Nephron progenitor cell (in vitro differentiated cells): ENCODE results near the gene PNLIP.

ENCODE experiments used
- DNase-seq: peaks from one replicate; pipeline ENCODE4 v3.0.0; 2021
- H3K27ac Mint-ChIP-seq: 2 replicates; pipeline ENCODE4 v1.8.0; 2021; ENCODE audit warnings: mild to moderate bottlenecking, moderate library complexity, mixed read lengths
- H3K27me3 Mint-ChIP-seq: 2 replicates; pipeline ENCODE4 v1.8.0; 2021; ENCODE audit warnings: mild to moderate bottlenecking, low read depth, mixed read lengths; ENCODE audit not compliant: poor library complexity
- H3K36me3 Mint-ChIP-seq: 2 replicates; pipeline ENCODE4 v1.8.0; 2021; ENCODE audit warnings: low read depth, mixed read lengths
- H3K4me1 Mint-ChIP-seq: 2 replicates; pipeline ENCODE4 v1.8.0; 2021; ENCODE audit warnings: mixed read lengths
- H3K4me3 Mint-ChIP-seq: 2 replicates; pipeline ENCODE4 v1.8.0; 2021; ENCODE audit warnings: mild to moderate bottlenecking, moderate library complexity, mixed read lengths
- H3K9me3 Mint-ChIP-seq: 2 replicates; pipeline ENCODE4 v1.8.0; 2021; ENCODE audit warnings: mild to moderate bottlenecking, moderate library complexity, mixed read lengths
- CTCF ChIP-seq: fragments of 200-600 bp; sonication (generic); IDR thresholded peaks from 2 replicates; pipeline ENCODE4 v1.5.0; 2021; ENCODE audit warnings: antibody characterized with exemption

PNLIP gene

GRCh38 chr10:116522803-116523381 lies 22.8 kb upstream of the PNLIP start:
- H3K27ac Mint-ChIP-seq = peak overlapping the region; percentile 62
- no peaks in the 10 kb centered on the region for H3K36me3 Mint-ChIP-seq
- no peaks in the 10 kb centered on the region for H3K9me3 Mint-ChIP-seq
- TF ChIP-seq CTCF = no peak
- no peaks in the 10 kb centered on the region for H3K4me1 Mint-ChIP-seq
- no peak overlapping the region for H3K4me3 Mint-ChIP-seq
- no peak for DNase-seq
- peaks cover 19% of the 10 kb centered on the region for H3K27me3 Mint-ChIP-seq

- Mint-ChIP-seq H3K36me3 (no peaks in the 10 kb centered on the region), H3K4me3 (no peak overlapping the region), H3K9me3 (no peaks in the 10 kb centered on the region), H3K4me1 (no peaks in the 10 kb centered on the region), H3K27ac (no peak overlapping the region), H3K27me3 (peaks cover 19% of the 10 kb centered on the region)
- no peak for DNase-seq
- TF ChIP-seq CTCF = no peak
These were observed 21.0 kb upstream of the PNLIP start for GRCh38 chr10:116524736-116525135.

- peaks cover 19% of the 10 kb centered on the region for H3K27me3 Mint-ChIP-seq
- H3K36me3 Mint-ChIP-seq = no peaks in the 10 kb centered on the region
- peaks cover 4% of the 10 kb centered on the region for H3K9me3 Mint-ChIP-seq
- no peak overlapping the region for H3K4me3 Mint-ChIP-seq
- no peak for TF ChIP-seq CTCF
- no peaks in the 10 kb centered on the region for H3K4me1 Mint-ChIP-seq
- H3K27ac Mint-ChIP-seq = no peak overlapping the region
- DNase-seq = no peak
These were observed 19.5 kb upstream of the PNLIP start for GRCh38 chr10:116526219-116526618.

- peaks cover 20% of the 10 kb centered on the region for H3K27me3 Mint-ChIP-seq
- no peak for DNase-seq
- no peak overlapping the region for H3K27ac Mint-ChIP-seq
- TF ChIP-seq CTCF = no peak
- H3K36me3 Mint-ChIP-seq = no peaks in the 10 kb centered on the region
- no peaks in the 10 kb centered on the region for H3K4me1 Mint-ChIP-seq
- no peak overlapping the region for H3K4me3 Mint-ChIP-seq
- H3K9me3 Mint-ChIP-seq = peaks cover 36% of the 10 kb centered on the region
These were observed 8.9 kb upstream of the PNLIP start for GRCh38 chr10:116536810-116537209.

- Mint-ChIP-seq H3K27me3 (peaks cover 22% of the 10 kb centered on the region), H3K36me3 (no peaks in the 10 kb centered on the region), H3K9me3 (peaks cover 36% of the 10 kb centered on the region), H3K4me3 (no peak overlapping the region), H3K27ac (no peak overlapping the region), H3K4me1 (no peaks in the 10 kb centered on the region)
- DNase-seq = no peak
- no peak for TF ChIP-seq CTCF
These were observed 7.3 kb upstream of the PNLIP start for GRCh38 chr10:116538456-116538855.

- Mint-ChIP-seq H3K27me3 (peaks cover 19% of the 10 kb centered on the region), H3K27ac (no peak overlapping the region), H3K4me3 (no peak overlapping the region), H3K4me1 (no peaks in the 10 kb centered on the region), H3K9me3 (peaks cover 36% of the 10 kb centered on the region), H3K36me3 (no peaks in the 10 kb centered on the region)
- no peak for TF ChIP-seq CTCF
- no peak for DNase-seq
These were observed 6.7 kb upstream of the PNLIP start for GRCh38 chr10:116538992-116539391.
